Coronary artery (tissue), 2 donors: ENCODE data around the gene VMAC.
"Not testable (repeated sequence)": the region's sequence is repeated elsewhere in the genome, so short reads cannot be mapped to it uniquely, and the experiment has no call there.

ENCODE experiments used
- DNase-seq: peaks from one replicate; pipeline ENCODE4 v3.0.0-alpha.2; 2017; ENCODE audit warnings: low spot score
- H3K27ac ChIP-seq, 2 donors: fragments of 200-600 bp; sonication (generic); one replicate each; pipeline ENCODE4 v1.5.1; 2016 to 2019
- H3K4me3 ChIP-seq: fragments of 200-600 bp; sonication (generic); 2 replicates; pipeline ENCODE4 v1.5.1; 2016; ENCODE audit warnings: mild to moderate bottlenecking, moderate library complexity
- CTCF ChIP-seq: fragments of 200-600 bp; sonication (generic); IDR thresholded peaks from one replicate; pipeline ENCODE4 v1.5.1; 2019; ENCODE audit warnings: antibody characterized with exemption

The VMAC gene

GRCh38 chr19:5880196-5880595 lies 24.5 kb upstream of the VMAC start:
- no peak overlapping the region for H3K27ac ChIP-seq
- no peak for TF ChIP-seq CTCF
- no peak for DNase-seq
- no peak overlapping the region for H3K4me3 ChIP-seq

GRCh38 chr19:5880604-5881078 lies 24.0 kb upstream of the VMAC start:
- Histone ChIP-seq H3K27ac (no peak overlapping the region), H3K4me3 (no peak overlapping the region)
- no peak for TF ChIP-seq CTCF
- DNase-seq = no peak

GRCh38 chr19:5881543-5882299 lies 23.0 kb upstream of the VMAC start:
- TF ChIP-seq CTCF = no peak
- H3K27ac ChIP-seq = no peak overlapping the region
- no peak overlapping the region for H3K4me3 ChIP-seq
- no peak for DNase-seq

GRCh38 chr19:5882421-5882968 lies 22.2 kb upstream of the VMAC start:
- no peak for TF ChIP-seq CTCF

GRCh38 chr19:5883157-5883873 lies 21.4 kb upstream of the VMAC start:
- not testable (repeated sequence) for DNase-seq, H3K4me3 ChIP-seq, H3K27ac ChIP-seq

More at GRCh38 chr19:5882421-5882968, 22.2 kb upstream of the VMAC start:
- Histone ChIP-seq H3K27ac (no peak overlapping the region), H3K4me3 (no peak overlapping the region)
- no peak for DNase-seq

GRCh38 chr19:5884065-5884811 lies 20.4 kb upstream of the VMAC start:
- not testable (repeated sequence) for DNase-seq, H3K27ac ChIP-seq, H3K4me3 ChIP-seq

- no peak for DNase-seq
- Histone ChIP-seq H3K4me3 (no peak overlapping the region), H3K27ac (no peak overlapping the region)
- no peak for TF ChIP-seq CTCF
These were observed 15.2 kb upstream of the VMAC start for GRCh38 chr19:5889288-5889971.
